Uterus (tissue), 2 donors: ENCODE measurements around the gene NRXN3.

Source experiments
- CTCF ChIP-seq, 4 experiments: fragments of 200-600 bp in 2 of 4; fragments of 450-650 bp in 2 of 4; sonication (generic) in 2 of 4; IDR thresholded peaks; one replicate each; pipeline ENCODE4 v1.5.1; 2016 to 2019; ENCODE audit warnings: antibody characterized with exemption in 4 of 4, mild to moderate bottlenecking in 2 of 4, moderate library complexity in 1 of 4
- POLR2A ChIP-seq, 2 donors: fragments of 450-650 bp; IDR thresholded peaks; one replicate each; pipeline ENCODE4 v1.6.1; 2016; ENCODE audit warnings: antibody characterized with exemption in 2 of 2, mild to moderate bottlenecking in 1 of 2, moderate library complexity in 1 of 2

GRCh38 chr14:79911744-79912143 lies 1741.6 kb downstream of the NRXN3 start:
- TF ChIP-seq POLR2A (IDR thresholded peaks at IDR 0.05) (no peak), CTCF (IDR thresholded peaks at IDR 0.05) (no peak)
